ENCODE measurements around the gene CYP19A1.

Gene CYP19A1

GRCh38 chr15:51267703-51268083 lies 70.7 kb downstream of the CYP19A1 start:
- Histone ChIP-seq H4K20me1 (ENCODE audit: insufficient read depth, low read length) (no peaks in the 10 kb centered on the region), H2AFZ (ENCODE audit: low read length) (no peak overlapping the region), H3K27me3 (ENCODE audit: insufficient read depth, low read length) (no peaks in the 10 kb centered on the region), H3K27ac (ENCODE audit: low read depth, low read length, poor library complexity, severe bottlenecking) (no peak overlapping the region), H3K9me3 (ENCODE audit: low read length) (no peaks in the 10 kb centered on the region), H3K36me3 (ENCODE audit: insufficient read depth, low read length) (no peaks in the 10 kb centered on the region), H3K79me2 (ENCODE audit: insufficient read depth, low read length) (no peaks in the 10 kb centered on the region), H3K4me2 (ENCODE audit: low read length) (no peak overlapping the region), H3K9me2 (ENCODE audit: low read depth, low read length) (no peaks in the 10 kb centered on the region), H3F3A (ENCODE audit: insufficient read depth, low read length) (no peaks in the 10 kb centered on the region), H3K4me1 (ENCODE audit: insufficient read depth, low read length, severe bottlenecking) (no peaks in the 10 kb centered on the region), H3K9ac (ENCODE audit: low read length) (no peak overlapping the region), H3K4me3 (ENCODE audit: low read depth, low read length, poor library complexity, severe bottlenecking) (no peak overlapping the region)
- TF ChIP-seq CTCF (IDR thresholded peaks at IDR 0.05; ENCODE audit: low read length) (no peak), EZH2 (IDR thresholded peaks at IDR 0.05; ENCODE audit: borderline replicate concordance, low read length) (no peak)

GRCh38 chr15:51267051-51267702 lies 71.2 kb downstream of the CYP19A1 start:
- no peak overlapping the region for H2AFZ ChIP-seq (ENCODE audit: low read length)
- H3K9me2 ChIP-seq (ENCODE audit: low read depth, low read length): no peaks in the 10 kb centered on the region
- no peaks in the 10 kb centered on the region for H3K79me2 ChIP-seq (ENCODE audit: insufficient read depth, low read length)
- H3K4me2 ChIP-seq (ENCODE audit: low read length): no peak overlapping the region
- H3F3A ChIP-seq (ENCODE audit: insufficient read depth, low read length): no peaks in the 10 kb centered on the region
- no peaks in the 10 kb centered on the region for H3K27me3 ChIP-seq (ENCODE audit: insufficient read depth, low read length)
- no peaks in the 10 kb centered on the region for H3K36me3 ChIP-seq (ENCODE audit: insufficient read depth, low read length)
- no peak for TF ChIP-seq EZH2 (IDR thresholded peaks at IDR 0.05; ENCODE audit: borderline replicate concordance, low read length)
- TF ChIP-seq CTCF (IDR thresholded peaks at IDR 0.05; ENCODE audit: low read length): no peak
- H3K27ac ChIP-seq (ENCODE audit: low read depth, low read length, poor library complexity, severe bottlenecking): no peak overlapping the region
- no peaks in the 10 kb centered on the region for H3K4me1 ChIP-seq (ENCODE audit: insufficient read depth, low read length, severe bottlenecking)
- 0 out of 2 replicates have a peak, but pooled peaks cover 4% of the 10 kb centered on the region for H3K9me3 ChIP-seq (ENCODE audit: low read length)
- H3K4me3 ChIP-seq (ENCODE audit: low read depth, low read length, poor library complexity, severe bottlenecking): no peak overlapping the region
- no peaks in the 10 kb centered on the region for H4K20me1 ChIP-seq (ENCODE audit: insufficient read depth, low read length)
- H3K9ac ChIP-seq (ENCODE audit: low read length): no peak overlapping the region

GRCh38 chr15:51266656-51267050 lies 71.7 kb downstream of the CYP19A1 start:
- H3K9ac ChIP-seq (ENCODE audit: low read length): no peak overlapping the region
- no peaks in the 10 kb centered on the region for H3K36me3 ChIP-seq (ENCODE audit: insufficient read depth, low read length)
- H3K4me1 ChIP-seq (ENCODE audit: insufficient read depth, low read length, severe bottlenecking): no peaks in the 10 kb centered on the region
- H2AFZ ChIP-seq (ENCODE audit: low read length): no peak overlapping the region
- no peaks in the 10 kb centered on the region for H3F3A ChIP-seq (ENCODE audit: insufficient read depth, low read length)
- TF ChIP-seq CTCF (IDR thresholded peaks at IDR 0.05; ENCODE audit: low read length): no peak
- TF ChIP-seq EZH2 (IDR thresholded peaks at IDR 0.05; ENCODE audit: borderline replicate concordance, low read length): no peak
- no peaks in the 10 kb centered on the region for H3K9me2 ChIP-seq (ENCODE audit: low read depth, low read length)
- no peak overlapping the region for H3K4me3 ChIP-seq (ENCODE audit: low read depth, low read length, poor library complexity, severe bottlenecking)
- H3K9me3 ChIP-seq (ENCODE audit: low read length): 0 out of 2 replicates have a peak, but pooled peaks cover 4% of the 10 kb centered on the region
- no peaks in the 10 kb centered on the region for H3K27me3 ChIP-seq (ENCODE audit: insufficient read depth, low read length)
- no peak overlapping the region for H3K4me2 ChIP-seq (ENCODE audit: low read length)
- no peak overlapping the region for H3K27ac ChIP-seq (ENCODE audit: low read depth, low read length, poor library complexity, severe bottlenecking)
- H4K20me1 ChIP-seq (ENCODE audit: insufficient read depth, low read length): no peaks in the 10 kb centered on the region
- no peaks in the 10 kb centered on the region for H3K79me2 ChIP-seq (ENCODE audit: insufficient read depth, low read length)

All from OCI-LY1 (cell line).